ENCODE measurements around the gene AP3B1.

The AP3B1 gene

DNA sequence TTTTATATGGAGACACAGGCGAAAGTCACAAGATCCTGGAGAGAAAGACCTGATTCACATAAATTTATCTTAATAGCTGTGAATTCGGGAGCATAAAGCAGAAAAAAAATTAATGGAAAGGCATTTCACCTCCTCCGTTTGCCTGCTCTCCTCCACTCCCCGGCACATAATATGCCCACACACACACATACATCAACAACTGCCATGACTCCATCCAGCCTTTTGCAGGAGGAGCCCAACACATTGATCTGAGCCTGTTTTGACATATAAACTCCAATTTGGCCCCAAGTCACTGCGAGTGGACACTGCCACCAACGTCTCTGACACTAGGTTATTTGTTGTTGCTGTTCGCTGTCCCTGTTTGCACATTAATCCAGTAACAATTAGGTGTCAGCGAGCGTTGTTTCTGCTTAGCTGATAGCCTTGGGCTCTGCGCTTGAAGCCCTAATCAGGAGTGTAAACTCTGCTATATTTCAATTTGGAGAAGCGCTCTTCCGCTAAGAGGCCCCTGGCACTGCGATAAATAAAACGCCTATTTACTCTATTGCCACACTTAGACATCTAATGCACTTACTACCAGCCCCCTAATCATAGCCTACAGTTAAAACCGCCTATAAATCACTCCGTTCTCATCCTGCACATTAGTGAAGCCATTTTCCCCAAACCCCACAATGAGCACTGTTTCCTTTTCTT lies 322.6 kb downstream of the AP3B1 start:
- no peak for DNase-seq (ENCODE audit: low read depth)

DNA sequence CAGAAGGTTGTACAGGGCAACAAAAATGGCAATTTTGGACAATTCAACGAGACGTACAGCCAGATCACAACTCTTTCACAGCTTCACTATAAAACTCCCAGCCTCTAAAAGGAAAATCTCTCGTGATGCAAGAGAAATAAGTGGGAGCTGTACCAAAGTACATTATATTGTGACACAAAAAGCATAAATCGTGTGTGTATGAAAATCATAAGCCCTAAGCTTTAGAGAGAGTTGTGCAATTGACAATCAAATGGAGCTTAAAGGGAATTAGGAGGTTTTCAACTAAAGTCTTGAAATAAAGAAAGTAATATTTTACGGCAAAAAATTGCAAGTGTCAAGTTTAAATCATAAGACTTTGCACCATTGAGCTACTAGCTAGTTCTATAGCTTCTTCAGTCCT lies 323.6 kb downstream of the AP3B1 start:
- no peak for DNase-seq (ENCODE audit: low read depth)

GRCh38 chr5:77963795-77964194 lies 330.7 kb downstream of the AP3B1 start:
- DNase-seq (ENCODE audit: low read depth) = no peak

DNA sequence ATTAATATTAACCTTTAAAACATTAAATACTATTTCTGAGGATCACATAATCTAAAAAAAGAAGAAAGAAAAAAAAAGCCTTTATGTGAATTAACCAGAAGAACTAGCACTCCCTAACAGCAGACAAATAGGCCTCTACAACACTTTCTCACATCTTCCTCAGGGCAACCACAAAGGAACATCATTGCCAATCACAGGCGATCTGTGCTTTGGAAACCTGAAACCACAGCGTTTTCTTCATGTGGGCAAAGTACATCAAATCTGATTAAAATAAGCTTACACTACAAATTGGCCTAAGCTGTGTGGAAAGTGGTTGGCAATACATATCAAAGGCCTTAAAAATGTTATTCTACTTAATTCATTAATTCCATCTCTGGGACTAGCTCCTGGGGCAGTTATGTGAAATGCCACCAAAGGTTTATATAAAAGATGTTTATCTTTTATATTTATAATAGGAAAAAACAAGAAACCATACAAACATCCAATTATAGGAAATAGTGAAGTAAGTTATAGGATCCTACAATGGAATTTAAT lies 333.6 kb downstream of the AP3B1 start:
- DNase-seq (ENCODE audit: low read depth) = no peak

DNA sequence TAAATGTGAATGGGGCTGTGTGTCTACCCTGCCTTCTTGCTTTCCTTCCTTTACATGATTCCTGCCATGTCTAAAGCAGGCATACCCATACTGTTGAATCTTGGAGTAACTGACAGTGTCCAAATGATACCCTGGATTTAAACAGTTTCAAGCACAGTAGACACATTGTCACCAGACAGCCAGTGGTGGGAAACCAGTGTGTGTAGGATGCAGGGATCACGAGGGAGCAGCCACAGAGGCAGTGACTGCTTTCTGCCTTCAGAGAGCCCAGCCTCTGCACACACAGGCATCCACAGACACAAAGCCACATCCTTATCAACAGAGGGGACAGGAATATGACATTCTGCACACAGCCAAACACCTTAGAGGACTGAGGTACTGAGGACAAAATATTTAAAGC lies 334.2 kb downstream of the AP3B1 start:
- no peak for DNase-seq (ENCODE audit: low read depth)

DNA sequence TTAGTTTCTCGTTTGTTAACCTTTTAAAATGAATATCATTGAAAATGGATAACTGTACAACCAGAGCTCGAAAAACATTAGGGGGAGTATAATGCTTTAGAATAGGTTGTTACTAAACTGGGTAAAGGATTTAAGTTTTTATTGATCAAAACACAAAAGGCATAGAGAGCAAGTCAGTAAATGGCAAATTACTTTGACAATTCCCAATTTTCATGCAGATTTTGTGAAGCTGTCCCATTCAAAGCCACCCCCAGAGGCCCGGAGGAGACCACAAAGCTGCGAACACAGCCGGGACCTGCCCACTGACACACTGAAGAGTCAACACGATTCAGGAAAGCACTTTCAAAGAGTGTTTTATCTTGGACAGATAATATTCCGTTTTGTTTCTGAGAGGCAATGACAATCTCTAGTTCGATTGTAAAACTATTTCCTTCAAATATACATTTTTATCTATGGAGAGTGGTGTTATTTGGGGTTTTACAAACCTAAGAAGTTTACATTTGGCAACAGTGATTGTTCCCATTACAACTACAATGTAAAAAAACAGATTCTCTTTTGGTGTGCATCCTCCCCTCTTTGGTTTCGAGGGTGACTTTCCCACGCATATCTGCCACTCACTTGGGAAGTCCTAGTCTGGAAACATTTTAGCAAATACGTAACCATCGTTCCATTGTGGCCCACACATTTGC lies 335.7 kb downstream of the AP3B1 start:
- DNase-seq (ENCODE audit: low read depth) = no peak

DNA sequence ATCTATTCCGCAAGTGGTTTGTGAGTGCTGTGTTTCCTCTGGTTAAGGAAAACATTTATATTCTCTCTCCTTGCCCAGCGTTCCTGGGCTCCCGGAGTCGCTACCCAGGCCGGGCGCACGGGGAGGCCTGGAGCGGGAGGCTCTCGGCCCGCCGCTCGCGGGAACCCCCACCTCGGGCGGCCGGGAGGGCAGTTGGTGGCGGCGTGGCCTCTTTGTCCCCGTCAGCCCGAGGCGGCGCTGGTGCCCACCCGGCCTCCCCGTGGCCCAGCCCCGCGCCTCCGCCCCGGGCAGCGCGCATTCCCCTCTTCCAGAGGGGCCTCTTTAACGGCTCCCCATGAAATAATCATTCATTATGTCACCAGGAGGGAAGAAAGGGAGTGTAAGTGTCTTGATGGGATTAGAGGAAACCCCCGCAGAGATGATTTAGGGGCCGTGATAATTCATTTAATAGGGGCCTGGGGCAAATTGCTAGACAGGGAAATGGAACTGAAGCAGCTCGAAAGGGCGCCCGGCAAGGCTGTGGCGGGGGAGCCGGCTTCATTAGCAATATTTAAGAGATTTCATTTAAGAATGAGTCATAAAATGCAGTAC lies 336.5 kb downstream of the AP3B1 start:
- no peak for DNase-seq (ENCODE audit: low read depth)

GRCh38 chr5:77957516-77957915 lies 337.0 kb downstream of the AP3B1 start:
- DNase-seq (ENCODE audit: low read depth) = no peak

GRCh38 chr5:77957081-77957480 lies 337.4 kb downstream of the AP3B1 start:
- no peak for DNase-seq (ENCODE audit: low read depth)

DNA sequence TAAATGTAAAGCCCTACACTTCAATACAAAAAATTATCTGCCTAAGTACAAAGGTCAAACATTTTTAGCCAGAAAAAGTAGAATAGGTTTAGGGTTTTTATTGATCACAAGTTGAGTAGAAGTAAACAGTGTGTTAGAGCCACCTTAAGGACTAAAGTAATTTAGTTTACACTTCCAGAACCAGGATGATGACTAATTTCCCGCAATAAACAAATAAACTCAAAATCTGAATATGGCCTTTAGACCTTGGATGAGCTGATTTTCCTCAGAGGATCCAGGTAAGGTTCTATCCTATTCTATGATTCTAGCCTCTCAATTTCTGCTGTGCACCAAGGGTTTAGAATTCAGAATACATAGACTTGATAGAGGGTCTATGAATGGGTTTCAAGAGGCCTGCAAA lies 338.9 kb downstream of the AP3B1 start:
- no peak for DNase-seq (ENCODE audit: low read depth)

DNA sequence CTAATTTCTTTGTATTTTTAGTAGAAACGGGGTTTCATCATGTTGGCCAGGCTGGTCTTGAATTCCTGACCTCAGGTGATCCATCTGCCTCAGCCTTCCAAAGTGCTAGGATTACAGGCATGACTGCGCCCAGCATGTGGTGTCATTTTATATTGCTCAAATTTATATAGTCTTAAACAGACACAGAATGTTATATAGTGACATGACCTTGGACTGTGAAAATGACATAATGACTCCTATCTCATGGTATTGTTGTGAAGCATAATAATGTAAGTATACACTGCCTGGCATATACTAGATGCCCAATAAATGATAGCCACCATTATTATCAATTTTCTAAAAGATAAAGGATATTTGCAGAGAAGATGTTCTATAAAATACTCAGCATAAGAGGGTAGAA lies 341.1 kb downstream of the AP3B1 start:
- no peak for DNase-seq (ENCODE audit: low read depth)

GRCh38 chr5:77952636-77953212 lies 341.8 kb downstream of the AP3B1 start:
- no peak for DNase-seq (ENCODE audit: low read depth)

Measured in activated T-cell treated with anti-CD3 and anti-CD28 coated beads for 1 hour (primary cell).